ENCODE measurements around the gene ANKLE2.
A peak's percentile ranks its signal among the peaks of the same experiment; 100 is the strongest.

Gene ANKLE2

DNA sequence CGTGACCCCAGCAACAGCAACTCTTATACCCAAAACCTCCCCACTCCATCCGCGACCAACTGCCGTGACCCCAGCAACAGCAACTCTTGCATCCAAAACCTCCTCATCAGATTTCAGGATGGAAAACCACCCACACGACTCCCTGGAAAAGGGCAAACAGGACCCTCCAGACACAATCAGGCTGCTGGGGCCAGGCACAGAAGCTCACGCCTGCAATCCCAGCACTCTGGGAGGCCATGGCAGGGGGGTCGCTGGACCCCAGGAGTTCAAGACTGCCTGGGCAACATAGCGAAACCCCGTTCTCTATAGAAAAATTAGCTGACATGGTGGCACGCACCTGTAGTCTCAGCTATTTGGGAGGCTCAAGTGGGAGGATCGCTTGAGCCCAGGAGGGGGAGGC is 31.3 kb downstream of the ANKLE2 start (continued):
- TF ChIP-seq, protein P1, sequence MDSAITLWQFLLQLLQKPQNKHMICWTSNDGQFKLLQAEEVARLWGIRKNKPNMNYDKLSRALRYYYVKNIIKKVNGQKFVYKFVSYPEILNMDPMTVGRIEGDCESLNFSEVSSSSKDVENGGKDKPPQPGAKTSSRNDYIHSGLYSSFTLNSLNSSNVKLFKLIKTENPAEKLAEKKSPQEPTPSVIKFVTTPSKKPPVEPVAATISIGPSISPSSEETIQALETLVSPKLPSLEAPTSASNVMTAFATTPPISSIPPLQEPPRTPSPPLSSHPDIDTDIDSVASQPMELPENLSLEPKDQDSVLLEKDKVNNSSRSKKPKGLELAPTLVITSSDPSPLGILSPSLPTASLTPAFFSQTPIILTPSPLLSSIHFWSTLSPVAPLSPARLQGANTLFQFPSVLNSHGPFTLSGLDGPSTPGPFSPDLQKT (IDR thresholded peaks at IDR 0.05; ENCODE audit: borderline replicate concordance, low read depth, low read length), result no peak

DNA sequence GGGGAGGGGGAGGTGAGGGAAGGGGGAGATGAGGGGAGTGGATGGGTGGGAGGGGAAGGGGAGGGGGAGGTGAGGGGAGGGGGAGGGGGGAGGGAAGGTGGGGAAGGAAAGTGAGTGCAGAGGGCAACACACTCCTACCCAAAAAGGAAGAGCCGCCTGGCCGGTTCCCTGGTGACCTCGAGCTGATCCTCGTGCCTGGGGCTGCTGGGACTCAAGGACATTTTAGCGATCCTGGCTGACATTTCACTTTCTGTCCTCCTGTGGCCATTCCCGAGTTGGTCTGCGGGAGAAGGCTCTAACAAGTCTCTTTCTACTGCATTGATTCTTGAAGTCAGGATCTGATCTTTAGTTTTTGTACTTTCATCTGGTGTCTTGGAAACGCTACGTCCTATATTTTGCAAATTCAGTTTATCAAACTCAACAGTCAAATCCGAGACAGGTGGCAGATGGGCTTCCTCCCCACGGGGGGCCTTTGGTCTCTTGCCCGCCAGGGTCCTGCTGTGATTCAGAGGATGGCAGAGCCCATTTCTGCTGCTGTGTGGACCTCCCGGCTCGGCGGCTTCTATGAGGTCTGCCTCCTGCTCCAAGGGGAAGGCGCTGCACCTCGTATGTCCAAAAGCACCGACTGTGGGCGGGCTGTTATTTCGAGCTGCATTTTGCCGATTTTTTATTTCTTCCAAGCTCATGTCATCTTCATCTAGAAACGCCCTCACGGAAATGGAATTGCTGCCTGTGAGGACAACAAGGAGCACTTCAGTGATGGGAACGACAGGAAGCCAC is 31.9 kb downstream of the ANKLE2 start:
- Histone ChIP-seq H3K27ac (ENCODE audit: extremely low read depth, low read depth, low read length) (no peak overlapping the region), H3K36me3 (ENCODE audit: control insufficient read depth in 2 of 2, insufficient read depth in 1 of 2, low read length in 2 of 2) (peaks cover 35 to 96% of the 10 kb centered on the region in 2 experiments), H3K9me3 (ENCODE audit: control insufficient read depth, insufficient read depth, low read depth, low read length) (no peaks in the 10 kb centered on the region), H3K4me3 (ENCODE audit: low read depth, low read length) (no peak overlapping the region), H3K4me1 (ENCODE audit: control insufficient read depth, insufficient read depth, low read length) (no peaks in the 10 kb centered on the region)
- TF ChIP-seq ZNF561 (tag by site-specific recombination; IDR thresholded peaks at IDR 0.05; ENCODE audit: borderline replicate concordance), result 0 out of 2 replicates have a peak, but pooled peaks have one; percentile 35
- no peak for TF ChIP-seq ZNF785 (tag by site-specific recombination; IDR thresholded peaks at IDR 0.05)
- ChIA-PET POLR2A (interaction anchor here (0.6 kb wide), 1 partner anchor 12 kb away, joined by 6 read pairs; no protein-coding TSS in a partner anchor), CTCF (interaction anchor here (0.6 to 0.8 kb wide), 2 partner anchors 10 to 13 kb away, joined by 4 to 6 read pairs; no protein-coding TSS in a partner anchor)

DNA sequence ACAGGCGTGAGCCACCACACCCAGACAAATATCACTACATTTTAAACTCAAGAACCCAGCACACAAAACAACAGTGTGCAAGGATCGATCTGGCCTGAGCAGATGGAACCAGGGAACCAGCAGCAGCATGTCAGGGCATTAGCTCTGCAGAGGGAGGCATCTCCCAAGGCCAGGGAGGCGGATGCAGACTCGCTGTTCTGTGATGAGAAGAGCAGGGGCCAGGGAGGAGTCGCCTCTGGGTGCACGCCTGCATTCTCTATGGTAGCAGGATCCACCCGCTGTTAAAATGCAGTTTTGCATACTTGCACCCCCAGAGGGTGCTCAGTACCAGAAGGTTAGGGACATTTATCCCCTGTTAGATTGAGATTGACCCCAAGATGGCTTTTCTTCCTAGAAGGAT is 33.1 kb downstream of the ANKLE2 start:
- CTCF ChIA-PET, result no interaction called here
- POLR2A ChIA-PET, result no interaction called here
- no peaks in the 10 kb centered on the region for H3K9me3 ChIP-seq (ENCODE audit: control insufficient read depth, insufficient read depth, low read depth, low read length)
- H3K27ac ChIP-seq (ENCODE audit: extremely low read depth, low read depth, low read length), result no peak overlapping the region
- no peaks in the 10 kb centered on the region for H3K4me1 ChIP-seq (ENCODE audit: control insufficient read depth, insufficient read depth, low read length)
- TF ChIP-seq GLI4 (tag by site-specific recombination; IDR thresholded peaks at IDR 0.05), result no peak
- no peak for TF ChIP-seq ZNF768 (tag by site-specific recombination; IDR thresholded peaks at IDR 0.05)
- no peak for TF ChIP-seq ZNF426 (tag by site-specific recombination; IDR thresholded peaks at IDR 0.05)
- TF ChIP-seq MZF1 (tag by site-specific recombination; IDR thresholded peaks at IDR 0.05; ENCODE audit: borderline replicate concordance), result no peak
- TF ChIP-seq HOXD13 (CRISPR knock-in tag; IDR thresholded peaks at IDR 0.05; ENCODE audit: borderline replicate concordance), result no peak
- TF ChIP-seq ZNF2 (tag by site-specific recombination; IDR thresholded peaks at IDR 0.05), result no peak
- no peak for TF ChIP-seq ZNF221 (tag by site-specific recombination; IDR thresholded peaks at IDR 0.05; ENCODE audit: borderline replicate concordance)
- no peak for TF ChIP-seq ZNF610 (tag by site-specific recombination; IDR thresholded peaks at IDR 0.05; ENCODE audit: borderline replicate concordance)
- no peak for TF ChIP-seq ZNF350 (tag by site-specific recombination; IDR thresholded peaks at IDR 0.05)
- no peak overlapping the region for H3K4me3 ChIP-seq (ENCODE audit: low read depth, low read length)
- peaks cover 33 to 96% of the 10 kb centered on the region in 2 experiments for H3K36me3 ChIP-seq (ENCODE audit: control insufficient read depth in 2 of 2, insufficient read depth in 1 of 2, low read length in 2 of 2)

DNA sequence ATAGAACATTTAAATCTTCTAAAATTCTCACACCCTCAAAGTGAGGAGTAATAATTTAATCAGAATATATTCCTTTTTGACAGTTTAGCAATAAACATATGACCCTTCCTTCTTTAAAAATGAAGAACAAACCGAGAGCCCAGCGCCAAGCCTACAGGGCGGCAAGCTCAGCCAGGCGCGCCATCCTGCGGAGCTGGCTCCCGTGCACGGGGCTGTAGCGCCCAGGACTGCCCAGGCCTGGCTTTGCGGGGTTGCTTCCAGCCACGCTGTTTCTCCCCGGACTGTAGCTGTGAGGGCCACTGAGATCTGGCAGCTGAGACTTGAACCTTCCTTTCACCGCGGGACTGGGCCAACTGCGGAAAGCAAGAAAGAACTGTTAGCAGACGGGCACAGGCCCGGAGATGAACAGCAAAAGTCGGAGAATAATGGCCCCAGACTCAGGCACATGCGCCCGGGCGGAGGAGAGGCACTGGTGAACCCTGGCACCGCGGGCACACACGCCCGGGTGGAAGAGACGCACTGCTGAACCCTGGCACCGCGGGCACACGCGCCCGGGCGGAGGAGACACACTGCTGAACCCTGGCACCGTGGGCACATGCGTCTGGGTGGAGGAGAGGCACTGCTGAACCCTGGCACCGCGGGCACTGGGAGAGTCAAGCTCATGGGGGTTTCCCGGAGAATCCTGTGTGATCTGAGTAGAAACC is 34.4 kb downstream of the ANKLE2 start:
- peaks cover 37 to 95% of the 10 kb centered on the region in 2 experiments for H3K36me3 ChIP-seq (ENCODE audit: control insufficient read depth in 2 of 2, insufficient read depth in 1 of 2, low read length in 2 of 2)
- H3K9me3 ChIP-seq (ENCODE audit: control insufficient read depth, insufficient read depth, low read depth, low read length), result no peaks in the 10 kb centered on the region
- ChIA-PET POLR2A (interaction anchor here (0.6 kb wide), 1 partner anchor 16 kb away, joined by 3 read pairs; no protein-coding TSS in a partner anchor), CTCF (no interaction called here)
- TF ChIP-seq ZBTB7A (tag by site-specific recombination; IDR thresholded peaks at IDR 0.05; ENCODE audit: low read depth), result no peak
- TF ChIP-seq, protein P2, sequence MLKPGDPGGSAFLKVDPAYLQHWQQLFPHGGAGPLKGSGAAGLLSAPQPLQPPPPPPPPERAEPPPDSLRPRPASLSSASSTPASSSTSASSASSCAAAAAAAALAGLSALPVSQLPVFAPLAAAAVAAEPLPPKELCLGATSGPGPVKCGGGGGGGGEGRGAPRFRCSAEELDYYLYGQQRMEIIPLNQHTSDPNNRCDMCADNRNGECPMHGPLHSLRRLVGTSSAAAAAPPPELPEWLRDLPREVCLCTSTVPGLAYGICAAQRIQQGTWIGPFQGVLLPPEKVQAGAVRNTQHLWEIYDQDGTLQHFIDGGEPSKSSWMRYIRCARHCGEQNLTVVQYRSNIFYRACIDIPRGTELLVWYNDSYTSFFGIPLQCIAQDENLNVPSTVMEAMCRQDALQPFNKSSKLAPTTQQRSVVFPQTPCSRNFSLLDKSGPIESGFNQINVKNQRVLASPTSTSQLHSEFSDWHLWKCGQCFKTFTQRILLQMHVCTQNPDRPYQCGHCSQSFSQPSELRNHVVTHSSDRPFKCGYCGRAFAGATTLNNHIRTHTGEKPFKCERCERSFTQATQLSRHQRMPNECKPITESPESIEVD (tag by site-specific recombination; IDR thresholded peaks at IDR 0.05), result no peak
- TF ChIP-seq, protein P3, sequence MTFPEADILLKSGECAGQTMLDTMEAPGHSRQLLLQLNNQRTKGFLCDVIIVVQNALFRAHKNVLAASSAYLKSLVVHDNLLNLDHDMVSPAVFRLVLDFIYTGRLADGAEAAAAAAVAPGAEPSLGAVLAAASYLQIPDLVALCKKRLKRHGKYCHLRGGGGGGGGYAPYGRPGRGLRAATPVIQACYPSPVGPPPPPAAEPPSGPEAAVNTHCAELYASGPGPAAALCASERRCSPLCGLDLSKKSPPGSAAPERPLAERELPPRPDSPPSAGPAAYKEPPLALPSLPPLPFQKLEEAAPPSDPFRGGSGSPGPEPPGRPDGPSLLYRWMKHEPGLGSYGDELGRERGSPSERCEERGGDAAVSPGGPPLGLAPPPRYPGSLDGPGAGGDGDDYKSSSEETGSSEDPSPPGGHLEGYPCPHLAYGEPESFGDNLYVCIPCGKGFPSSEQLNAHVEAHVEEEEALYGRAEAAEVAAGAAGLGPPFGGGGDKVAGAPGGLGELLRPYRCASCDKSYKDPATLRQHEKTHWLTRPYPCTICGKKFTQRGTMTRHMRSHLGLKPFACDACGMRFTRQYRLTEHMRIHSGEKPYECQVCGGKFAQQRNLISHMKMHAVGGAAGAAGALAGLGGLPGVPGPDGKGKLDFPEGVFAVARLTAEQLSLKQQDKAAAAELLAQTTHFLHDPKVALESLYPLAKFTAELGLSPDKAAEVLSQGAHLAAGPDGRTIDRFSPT (tag by site-specific recombination; IDR thresholded peaks at IDR 0.05), result peak; percentile 70
- no peak overlapping the region for H3K4me3 ChIP-seq (ENCODE audit: low read depth, low read length)
- no peak overlapping the region for H3K27ac ChIP-seq (ENCODE audit: extremely low read depth, low read depth, low read length)
- no peaks in the 10 kb centered on the region for H3K4me1 ChIP-seq (ENCODE audit: control insufficient read depth, insufficient read depth, low read length)
